HG02970 (cell line): ENCODE data around the gene SLC44A3.

Source experiments
- ATAC-seq: cut with Tn5 transposase; IDR thresholded peaks from one replicate; pipeline ENCODE4 v1.9.1; 2021; ENCODE audit warnings: mild to moderate bottlenecking, moderate library complexity, moderate number of reproducible peaks; ENCODE audit not compliant: unreplicated experiment, low FRiP score

SLC44A3 gene

GRCh38 chr1:94801919-94802546 is 18.1 kb upstream of the SLC44A3 start:
- no peak for ATAC-seq

- ATAC-seq: no peak
Measured at GRCh38 chr1:94803106-94803505, 17.1 kb upstream of the SLC44A3 start.

GRCh38 chr1:94803517-94804441 is 16.4 kb upstream of the SLC44A3 start:
- ATAC-seq: no peak

- no peak for ATAC-seq
Measured at GRCh38 chr1:94804442-94804837, 15.7 kb upstream of the SLC44A3 start.

- ATAC-seq: peak; percentile 59
Measured at GRCh38 chr1:94805912-94806311, 14.2 kb upstream of the SLC44A3 start.

- no peak for ATAC-seq
Measured at GRCh38 chr1:94806441-94806871, 13.7 kb upstream of the SLC44A3 start.

- no peak for ATAC-seq
Measured at GRCh38 chr1:94807742-94808491, 12.2 kb upstream of the SLC44A3 start.

- no peak for ATAC-seq
Measured at GRCh38 chr1:94808669-94809068, 11.5 kb upstream of the SLC44A3 start.

GRCh38 chr1:94812985-94813384 is 7.2 kb upstream of the SLC44A3 start:
- ATAC-seq: no peak

- no peak for ATAC-seq
Measured at GRCh38 chr1:94816030-94816429, 4.1 kb upstream of the SLC44A3 start.

GRCh38 chr1:94817712-94818111 is 2.4 kb upstream of the SLC44A3 start:
- no peak for ATAC-seq

- no peak for ATAC-seq
Measured at GRCh38 chr1:94819238-94819944, 766 bp upstream of the SLC44A3 start.

- ATAC-seq: no peak
Measured at GRCh38 chr1:94820936-94821335, 779 bp downstream of the SLC44A3 start.

- no peak for ATAC-seq
Measured at GRCh38 chr1:94821636-94822305, 1.6 kb downstream of the SLC44A3 start.

- ATAC-seq: no peak
Measured at GRCh38 chr1:94823116-94823515, 3.0 kb downstream of the SLC44A3 start.

- no peak for ATAC-seq
Measured at GRCh38 chr1:94825936-94826335, 5.8 kb downstream of the SLC44A3 start.

GRCh38 chr1:94827434-94827833 is 7.3 kb downstream of the SLC44A3 start:
- no peak for ATAC-seq

GRCh38 chr1:94828251-94828650 is 8.1 kb downstream of the SLC44A3 start:
- no peak for ATAC-seq

- no peak for ATAC-seq
Measured at GRCh38 chr1:94831641-94832040, 11.5 kb downstream of the SLC44A3 start.

- no peak for ATAC-seq
Measured at GRCh38 chr1:94832446-94832845, 12.3 kb downstream of the SLC44A3 start.
